PC-9 (cell line): ENCODE results near the gene ELFN1.

Source experiments
- EZH2 ChIP-seq: fragments of 200-600 bp; sonication (generic); IDR thresholded peaks from 2 replicates; pipeline ENCODE4 v1.8.0; 2017; ENCODE audit warnings: antibody characterized with exemption, low read depth
- TF ChIP-seq, protein P1 (sequence below): fragments of 200-600 bp; sonication (generic); conservative IDR thresholded peaks from 2 replicates; pipeline ENCODE4 v1.6.1; 2017; ENCODE audit warnings: mixed run types, antibody characterized with exemption, mild to moderate bottlenecking, moderate library complexity

DNA sequence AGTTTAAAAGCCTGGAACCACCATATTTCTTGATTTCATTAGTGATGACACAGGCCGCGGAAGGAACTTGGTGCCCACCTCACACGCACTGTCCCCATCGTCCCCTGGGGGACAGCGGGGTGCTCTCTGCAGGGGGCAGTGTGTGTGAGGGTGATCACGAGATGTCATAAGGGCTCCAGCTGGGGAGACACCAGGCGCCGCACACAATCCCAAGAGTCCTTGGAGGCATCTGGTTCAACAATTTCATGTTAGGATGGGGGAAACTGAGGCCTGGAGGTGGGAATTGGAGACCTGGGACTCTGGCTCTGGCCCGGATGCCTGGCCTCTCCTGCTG is 66.4 kb downstream of the ELFN1 start:
- TF ChIP-seq, protein P1, sequence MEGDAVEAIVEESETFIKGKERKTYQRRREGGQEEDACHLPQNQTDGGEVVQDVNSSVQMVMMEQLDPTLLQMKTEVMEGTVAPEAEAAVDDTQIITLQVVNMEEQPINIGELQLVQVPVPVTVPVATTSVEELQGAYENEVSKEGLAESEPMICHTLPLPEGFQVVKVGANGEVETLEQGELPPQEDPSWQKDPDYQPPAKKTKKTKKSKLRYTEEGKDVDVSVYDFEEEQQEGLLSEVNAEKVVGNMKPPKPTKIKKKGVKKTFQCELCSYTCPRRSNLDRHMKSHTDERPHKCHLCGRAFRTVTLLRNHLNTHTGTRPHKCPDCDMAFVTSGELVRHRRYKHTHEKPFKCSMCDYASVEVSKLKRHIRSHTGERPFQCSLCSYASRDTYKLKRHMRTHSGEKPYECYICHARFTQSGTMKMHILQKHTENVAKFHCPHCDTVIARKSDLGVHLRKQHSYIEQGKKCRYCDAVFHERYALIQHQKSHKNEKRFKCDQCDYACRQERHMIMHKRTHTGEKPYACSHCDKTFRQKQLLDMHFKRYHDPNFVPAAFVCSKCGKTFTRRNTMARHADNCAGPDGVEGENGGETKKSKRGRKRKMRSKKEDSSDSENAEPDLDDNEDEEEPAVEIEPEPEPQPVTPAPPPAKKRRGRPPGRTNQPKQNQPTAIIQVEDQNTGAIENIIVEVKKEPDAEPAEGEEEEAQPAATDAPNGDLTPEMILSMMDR: no peak
- TF ChIP-seq EZH2: no peak
